Osteocyte (in vitro differentiated cells): Measurements from ENCODE around the gene SRGAP1. TPM values are rescaled to one million over a fixed set of nuclear protein-coding genes. Genes with fewer than 3 reads are reported as not detected.

Source experiments
- DNase-seq: peaks from one replicate; pipeline ENCODE4 v3.0.0; 2021; ENCODE audit warnings: mixed read lengths; ENCODE audit not compliant: unreplicated experiment; ENCODE audit errors: extremely low spot score
- H3K27ac Mint-ChIP-seq: one replicate; pipeline ENCODE4 v1.8.0; 2021; ENCODE audit warnings: mild to moderate bottlenecking, mixed read lengths; ENCODE audit not compliant: unreplicated experiment
- H3K27me3 Mint-ChIP-seq: one replicate; pipeline ENCODE4 v1.8.0; 2021; ENCODE audit warnings: mixed read lengths; ENCODE audit not compliant: unreplicated experiment
- H3K36me3 Mint-ChIP-seq: one replicate; pipeline ENCODE4 v1.8.0; 2021; ENCODE audit warnings: mixed read lengths; ENCODE audit not compliant: unreplicated experiment
- H3K4me1 Mint-ChIP-seq: one replicate; pipeline ENCODE4 v1.8.0; 2021; ENCODE audit warnings: mixed read lengths; ENCODE audit not compliant: unreplicated experiment
- H3K4me3 Mint-ChIP-seq: one replicate; pipeline ENCODE4 v1.8.0; 2021; ENCODE audit warnings: mild to moderate bottlenecking, moderate library complexity, mixed read lengths; ENCODE audit not compliant: unreplicated experiment
- H3K9me3 Mint-ChIP-seq: one replicate; pipeline ENCODE4 v1.8.0; 2021; ENCODE audit warnings: mixed read lengths; ENCODE audit not compliant: unreplicated experiment
- total RNA-seq: library from RNA; stranded (reverse); gene quantifications from 2 replicates; pipeline ENCODE4 v1.2.1, GENCODE V29; 2021
- TF ChIP-seq, protein P1 (sequence below): fragments of 200-600 bp; sonication (generic); IDR thresholded peaks from 2 replicates; pipeline ENCODE4 v1.5.0; 2021; ENCODE audit warnings: antibody characterized with exemption, mild to moderate bottlenecking, moderate library complexity

Gene SRGAP1
- total RNA-seq, 1 donor from 2014 or later, result 11.0 TPM

DNA sequence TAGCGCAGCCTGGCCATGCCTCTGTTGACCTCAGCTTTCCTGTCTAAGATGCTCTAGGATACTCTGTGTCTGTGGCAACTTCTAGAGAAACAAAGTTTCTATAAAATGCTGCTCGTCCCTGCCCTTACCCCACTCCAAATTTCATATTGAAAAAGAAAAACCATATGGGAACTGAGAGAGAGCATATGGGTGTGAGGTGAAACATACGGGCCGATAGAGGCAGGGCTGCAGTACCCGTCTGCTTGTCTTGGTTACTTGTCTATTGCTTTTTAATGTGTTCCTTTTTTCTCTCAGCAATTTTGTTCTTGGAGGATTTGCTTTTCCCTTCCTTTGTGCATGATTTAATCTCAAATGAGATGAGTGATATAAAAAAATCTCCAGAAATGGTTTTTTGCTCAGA lies 113.0 kb downstream of the SRGAP1 start:
- TF ChIP-seq, protein P1, sequence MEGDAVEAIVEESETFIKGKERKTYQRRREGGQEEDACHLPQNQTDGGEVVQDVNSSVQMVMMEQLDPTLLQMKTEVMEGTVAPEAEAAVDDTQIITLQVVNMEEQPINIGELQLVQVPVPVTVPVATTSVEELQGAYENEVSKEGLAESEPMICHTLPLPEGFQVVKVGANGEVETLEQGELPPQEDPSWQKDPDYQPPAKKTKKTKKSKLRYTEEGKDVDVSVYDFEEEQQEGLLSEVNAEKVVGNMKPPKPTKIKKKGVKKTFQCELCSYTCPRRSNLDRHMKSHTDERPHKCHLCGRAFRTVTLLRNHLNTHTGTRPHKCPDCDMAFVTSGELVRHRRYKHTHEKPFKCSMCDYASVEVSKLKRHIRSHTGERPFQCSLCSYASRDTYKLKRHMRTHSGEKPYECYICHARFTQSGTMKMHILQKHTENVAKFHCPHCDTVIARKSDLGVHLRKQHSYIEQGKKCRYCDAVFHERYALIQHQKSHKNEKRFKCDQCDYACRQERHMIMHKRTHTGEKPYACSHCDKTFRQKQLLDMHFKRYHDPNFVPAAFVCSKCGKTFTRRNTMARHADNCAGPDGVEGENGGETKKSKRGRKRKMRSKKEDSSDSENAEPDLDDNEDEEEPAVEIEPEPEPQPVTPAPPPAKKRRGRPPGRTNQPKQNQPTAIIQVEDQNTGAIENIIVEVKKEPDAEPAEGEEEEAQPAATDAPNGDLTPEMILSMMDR, result no peak
- H3K4me1 Mint-ChIP-seq, result peaks cover 12% of the 10 kb centered on the region
- no peaks in the 10 kb centered on the region for H3K9me3 Mint-ChIP-seq
- no peaks in the 10 kb centered on the region for H3K27me3 Mint-ChIP-seq
- H3K36me3 Mint-ChIP-seq, result no peaks in the 10 kb centered on the region
- no peak overlapping the region for H3K27ac Mint-ChIP-seq
- H3K4me3 Mint-ChIP-seq, result no peak overlapping the region
- DNase-seq, result no peak

DNA sequence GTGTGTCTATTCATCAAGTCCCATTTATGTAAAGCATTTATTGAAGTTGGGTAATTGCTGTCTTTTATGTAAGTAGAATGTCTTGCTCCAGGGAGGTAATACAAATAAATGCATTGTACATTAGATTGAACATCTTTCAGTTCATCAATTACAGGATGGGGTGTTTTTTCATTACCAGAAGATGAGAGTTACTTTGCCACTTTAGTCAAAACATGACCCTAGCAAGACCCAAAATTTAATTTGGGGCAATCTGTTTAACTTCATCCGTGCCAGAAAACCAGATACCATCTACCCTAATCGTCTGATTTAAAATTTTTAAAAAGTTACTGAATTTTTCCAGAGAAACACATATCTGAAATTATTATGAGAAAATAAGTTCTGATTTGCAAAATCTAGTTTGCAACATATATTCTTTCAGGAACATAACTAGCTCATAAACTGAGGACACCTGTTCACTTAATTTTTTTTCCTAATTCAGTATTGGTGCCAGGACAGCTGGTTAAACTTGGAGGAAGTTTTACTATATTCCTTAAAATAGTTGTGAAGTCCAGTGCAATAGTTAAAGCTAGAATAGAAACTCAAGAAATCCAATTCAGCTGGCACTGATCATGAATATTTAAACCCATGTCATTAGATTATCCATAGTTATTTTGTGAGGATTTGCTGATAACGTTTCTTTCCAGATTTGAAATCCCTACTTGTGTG lies 114.5 kb downstream of the SRGAP1 start:
- Mint-ChIP-seq H3K27me3 (no peaks in the 10 kb centered on the region), H3K9me3 (no peaks in the 10 kb centered on the region), H3K4me3 (no peak overlapping the region), H3K36me3 (no peaks in the 10 kb centered on the region), H3K4me1 (peaks cover 18% of the 10 kb centered on the region), H3K27ac (no peak overlapping the region)
- no peak for DNase-seq
- TF ChIP-seq, protein P1, result no peak

DNA sequence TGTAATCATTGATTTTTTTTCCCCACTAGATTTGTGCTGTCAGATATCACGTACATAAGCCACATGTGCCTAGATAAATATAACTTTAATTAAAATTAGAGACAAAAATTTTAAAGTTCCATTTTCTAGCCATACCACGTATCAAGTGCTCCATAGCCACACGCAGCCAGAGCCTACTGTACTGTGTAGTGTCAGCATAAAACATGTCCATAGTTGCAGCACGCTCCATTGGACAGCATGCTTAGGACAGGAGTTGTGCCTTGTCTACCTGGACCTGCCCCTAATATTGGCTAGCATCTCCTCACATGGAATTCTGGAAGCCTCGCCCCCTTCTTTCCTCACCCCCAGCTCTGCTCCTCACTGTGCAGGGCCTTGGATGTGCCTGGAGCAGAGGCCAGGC lies 116.5 kb downstream of the SRGAP1 start:
- no peaks in the 10 kb centered on the region for H3K36me3 Mint-ChIP-seq
- no peaks in the 10 kb centered on the region for H3K9me3 Mint-ChIP-seq
- no peaks in the 10 kb centered on the region for H3K27me3 Mint-ChIP-seq
- H3K4me3 Mint-ChIP-seq, result no peak overlapping the region
- no peak for DNase-seq
- peaks cover 12% of the 10 kb centered on the region for H3K4me1 Mint-ChIP-seq
- H3K27ac Mint-ChIP-seq, result no peak overlapping the region
- TF ChIP-seq, protein P1, result no peak

DNA sequence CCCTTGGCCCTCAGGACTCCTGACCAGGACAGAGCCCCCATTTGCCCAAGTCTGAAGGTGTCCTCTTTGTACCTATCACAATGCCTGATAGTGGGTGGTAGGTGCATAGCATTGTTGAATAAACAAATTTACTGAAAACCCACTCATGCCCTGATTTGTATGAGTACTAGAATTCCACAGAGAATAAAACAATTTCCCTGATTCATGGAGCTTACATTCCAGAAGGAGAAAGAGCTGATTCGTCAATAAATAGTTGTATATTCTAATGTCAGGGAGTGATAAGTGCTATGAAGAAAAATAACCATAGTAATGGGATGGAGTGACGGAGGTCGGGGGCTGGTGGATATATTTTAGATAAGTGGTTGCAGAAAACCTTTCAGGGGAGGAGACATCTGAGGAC lies 117.0 kb downstream of the SRGAP1 start:
- no peaks in the 10 kb centered on the region for H3K27me3 Mint-ChIP-seq
- DNase-seq, result no peak
- no peaks in the 10 kb centered on the region for H3K9me3 Mint-ChIP-seq
- peak overlapping the region; percentile 31 for H3K27ac Mint-ChIP-seq
- no peak overlapping the region for H3K4me3 Mint-ChIP-seq
- H3K4me1 Mint-ChIP-seq, result peaks cover 11% of the 10 kb centered on the region
- TF ChIP-seq, protein P1, result no peak
- H3K36me3 Mint-ChIP-seq, result no peaks in the 10 kb centered on the region

DNA sequence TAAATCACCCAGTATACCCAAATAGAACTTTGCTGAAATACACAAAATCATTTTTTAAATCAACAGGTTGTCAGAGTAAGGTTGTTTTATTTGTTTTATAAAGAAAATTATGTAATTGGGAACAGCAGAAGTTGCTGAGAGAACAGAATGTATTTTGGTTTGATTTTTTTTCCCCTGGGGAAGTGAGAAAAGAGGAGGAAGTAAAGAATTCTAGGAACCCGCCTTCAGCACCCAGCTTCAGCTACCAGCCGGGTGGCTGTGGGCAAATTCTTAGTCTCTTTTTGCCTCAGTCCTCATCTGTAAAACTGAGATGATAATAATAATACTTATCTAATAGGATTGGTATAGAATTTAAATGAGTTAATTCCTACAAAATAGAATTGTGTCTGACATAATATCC lies 119.4 kb downstream of the SRGAP1 start:
- peaks cover 27% of the 10 kb centered on the region for H3K4me1 Mint-ChIP-seq
- peaks cover 2% of the 10 kb centered on the region for H3K36me3 Mint-ChIP-seq

More for the DNA sequence above, 119.4 kb downstream of the SRGAP1 start:
- peak overlapping the region; percentile 41 for H3K27ac Mint-ChIP-seq
- no peaks in the 10 kb centered on the region for H3K9me3 Mint-ChIP-seq
- no peak overlapping the region for H3K4me3 Mint-ChIP-seq
- no peak for DNase-seq
- TF ChIP-seq, protein P1, result no peak
- H3K27me3 Mint-ChIP-seq, result no peaks in the 10 kb centered on the region
